Sigmoid colon (tissue), 7 donors: Measurements from ENCODE around the gene PRICKLE3. TPM values are rescaled to one million over a fixed set of nuclear protein-coding genes. Genes with fewer than 3 reads are reported as not detected.
A peak's percentile ranks its signal among the peaks of the same experiment; 100 is the strongest.

Experiments used
- DNase-seq: peaks from one replicate; pipeline ENCODE4 v3.0.0-alpha.2; 2019
- H3K27ac ChIP-seq, 4 donors: fragments of 200-600 bp; sonication (generic); one replicate each; pipeline ENCODE4 v1.5.1; 2016 to 2019; ENCODE audit warnings: mild to moderate bottlenecking in 1 of 4
- H3K27me3 ChIP-seq, 3 donors: fragments of 200-600 bp; sonication (generic); one replicate each; pipeline ENCODE4 v1.5.1; 2019; ENCODE audit warnings: mild to moderate bottlenecking in 1 of 3
- H3K36me3 ChIP-seq, 4 donors: fragments of 200-600 bp; sonication (generic); one replicate each; pipeline ENCODE4 v1.5.1; 2016 to 2019
- H3K4me1 ChIP-seq, 4 donors: fragments of 200-600 bp; sonication (generic); one replicate each; pipeline ENCODE4 v1.5.1; 2017 to 2019
- H3K4me3 ChIP-seq, 4 donors: fragments of 200-600 bp; sonication (generic); one replicate each; pipeline ENCODE4 v1.5.1; 2017 to 2019; ENCODE audit warnings: mild to moderate bottlenecking in 2 of 4, moderate library complexity in 1 of 4
- H3K9me3 ChIP-seq, 4 donors: fragments of 200-600 bp in 3 of 4; sonication (generic) in 3 of 4; one replicate each; pipeline versions ENCODE4 v1.5.1 to v1.6.1; 2013 to 2019
- CTCF ChIP-seq, 4 experiments: fragments of 450-650 bp in 3 of 4; fragments of 200-600 bp in 1 of 4; IDR thresholded peaks; one replicate each; pipeline ENCODE4 v1.5.1; 2016 to 2019; ENCODE audit warnings: antibody characterized with exemption in 4 of 4, mild to moderate bottlenecking in 3 of 4, moderate library complexity in 2 of 4
- EP300 ChIP-seq, 4 donors: sonication (generic); formaldehyde crosslinking; IDR thresholded peaks; one replicate each; pipeline ENCODE4 v1.6.1; 2017; ENCODE audit warnings: antibody characterized with exemption in 4 of 4
- POLR2A ChIP-seq, 2 donors: fragments of 450-650 bp; IDR thresholded peaks; one replicate each; pipeline ENCODE4 v1.6.1; 2016; ENCODE audit warnings: antibody characterized with exemption in 2 of 2, mild to moderate bottlenecking in 2 of 2, moderate library complexity in 2 of 2
- POLR2AphosphoS5 ChIP-seq, 4 donors: sonication (generic); formaldehyde crosslinking; IDR thresholded peaks; one replicate each; pipeline ENCODE4 v1.6.1; 2017; ENCODE audit warnings: antibody characterized with exemption in 4 of 4
- WGBS, 2 donors: extraction: QIAGEN DNeasy Blood & Tissue Kit; methylation state at CpG; one replicate each; pipeline ENCODE4 v1.1.7; 2013; 5-methylcytosine and 5-hydroxymethylcytosine counted together
- intact Hi-C: fragments of 100-400 bp; cut with DNase I; formaldehyde crosslinking; loops from one replicate; pipeline ENCODE4 v1.15.1; 2023
- polyA plus RNA-seq, 3 donors: library from polyadenylated mRNA; stranded (reverse); fragments of 200-250 nt; gene quantifications; one replicate each; pipeline ENCODE4 v1.2.3, GENCODE V29; 2013
- total RNA-seq, 4 donors: library from RNA; depleted of rRNA; stranded (reverse); fragments of >200 nt; gene quantifications; one replicate each; pipeline ENCODE4 v1.1.0, GENCODE V29; 2016
- donor health status: healthy with polysubstance abuse.
- donor health status: Bipolar disorder and iron deficiency.
- donor health status: healthy.

The PRICKLE3 gene
- total and polyA plus RNA-seq, 7 donors, result 4.8 to 13.0 (median 8.9) TPM

GRCh38 chrX:49204017-49204416 lies 17.8 kb upstream of the PRICKLE3 start:
- WGBS, 2 donors, result 91 to 94% methylated on average over 6 of the region's 6 CpGs
- DNase-seq, result no peak
- H3K27ac ChIP-seq, result no peak overlapping the region
- TF ChIP-seq POLR2AphosphoS5 (IDR thresholded peaks at IDR 0.05), result no peak
- TF ChIP-seq CTCF (IDR thresholded peaks at IDR 0.05), result no peak
- TF ChIP-seq POLR2A (IDR thresholded peaks at IDR 0.05), result no peak
- no peak for TF ChIP-seq EP300 (IDR thresholded peaks at IDR 0.05)
- H3K27me3 ChIP-seq, result no peaks in the 10 kb centered on the region
- no peaks in the 10 kb centered on the region for H3K36me3 ChIP-seq
- peaks cover 0 to 8% (median 5%) of the 10 kb centered on the region in 4 donors for H3K4me1 ChIP-seq
- H3K9me3 ChIP-seq, result no peaks in the 10 kb centered on the region
- intact Hi-C loops, result no loop called here
- no peak overlapping the region for H3K4me3 ChIP-seq

GRCh38 chrX:49203536-49203935 lies 17.4 kb upstream of the PRICKLE3 start:
- Histone ChIP-seq H3K36me3 (no peaks in the 10 kb centered on the region), H3K9me3 (no peaks in the 10 kb centered on the region), H3K27me3 (no peaks in the 10 kb centered on the region), H3K4me1 (peaks cover 0 to 8% (median 5%) of the 10 kb centered on the region in 4 donors), H3K27ac (no peak overlapping the region), H3K4me3 (no peak overlapping the region)
- TF ChIP-seq POLR2A (IDR thresholded peaks at IDR 0.05), result no peak
- TF ChIP-seq EP300 (IDR thresholded peaks at IDR 0.05), result no peak
- TF ChIP-seq CTCF (IDR thresholded peaks at IDR 0.05), result no peak
- TF ChIP-seq POLR2AphosphoS5 (IDR thresholded peaks at IDR 0.05), result no peak
- no peak for DNase-seq
- intact Hi-C loops, result no loop called here
- 76 to 79% methylated on average over 3 of the region's 3 CpGs for WGBS, 2 donors

- WGBS, 2 donors, result 11 to 79% methylated on average over 2 of the region's 2 CpGs
- intact Hi-C loops, result no loop called here
- DNase-seq, result no peak
- no peak for TF ChIP-seq EP300 (IDR thresholded peaks at IDR 0.05)
- TF ChIP-seq CTCF (IDR thresholded peaks at IDR 0.05), result no peak
- no peak for TF ChIP-seq POLR2AphosphoS5 (IDR thresholded peaks at IDR 0.05)
- Histone ChIP-seq H3K27ac (no peak overlapping the region), H3K9me3 (no peaks in the 10 kb centered on the region), H3K4me1 (peaks cover 0 to 8% (median 5%) of the 10 kb centered on the region in 4 donors), H3K27me3 (no peaks in the 10 kb centered on the region), H3K36me3 (no peaks in the 10 kb centered on the region), H3K4me3 (no peak overlapping the region)
Observed at GRCh38 chrX:49202022-49202421, 15.8 kb upstream of the PRICKLE3 start.

- Histone ChIP-seq H3K27ac (peak within 1 kb of the TSS; percentile 55 to 72 (median 65)), H3K4me1 (peaks cover 0 to 8% (median 5%) of the 10 kb centered on the region in 4 donors), H3K4me3 (peak within 1 kb of the TSS in 3 of 4 donors; percentile 27 to 43 (median 37)), H3K9me3 (no peaks in the 10 kb centered on the region), H3K36me3 (no peaks in the 10 kb centered on the region), H3K27me3 (no peaks in the 10 kb centered on the region)
- DNase-seq, result peak; percentile 96
- WGBS, 2 donors, result 1% methylated on average over 61 of the region's 61 CpGs
- TF ChIP-seq POLR2A (IDR thresholded peaks at IDR 0.05), result peak; percentile 43 to 69
- no peak for TF ChIP-seq CTCF (IDR thresholded peaks at IDR 0.05)
- TF ChIP-seq POLR2AphosphoS5 (IDR thresholded peaks at IDR 0.05), result peak; percentile 75 to 88 (median 83)
- intact Hi-C loops, result loop anchor here (2.0 kb wide), 2 partner anchors 43 to 71 kb away; no protein-coding TSS in a partner anchor
Observed at GRCh38 chrX:49199906-49200771, 14.0 kb upstream of the PRICKLE3 start, which contains the start of gene SYP. Gene SYP (minus strand): TSS chrX:49200193. CDS start chrX:49200186, 7 bp downstream.
